ENCODE data around the gene DNASE1L1.

DNA sequence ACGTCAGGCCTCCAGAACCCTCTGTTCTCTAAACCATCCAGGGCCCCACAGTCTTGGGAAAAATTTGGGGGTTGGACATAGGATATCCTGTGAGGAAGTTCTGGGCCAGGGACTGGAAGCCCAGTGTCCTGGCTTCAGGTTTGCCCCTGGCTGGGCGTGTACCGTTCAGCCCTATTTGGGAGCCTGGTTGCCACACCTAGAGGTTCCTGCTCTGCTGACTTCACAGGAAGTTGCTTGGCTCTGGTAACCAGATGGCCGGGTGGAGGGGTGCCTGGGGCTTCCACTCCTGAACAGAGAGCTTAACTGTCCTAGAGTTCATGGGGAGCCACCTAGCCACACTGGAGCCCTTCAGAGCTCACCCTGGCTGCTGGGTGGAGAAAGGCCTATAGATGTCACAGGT lies 3.4 kb upstream of the DNASE1L1 start:
- TF ChIP-seq, protein P1, sequence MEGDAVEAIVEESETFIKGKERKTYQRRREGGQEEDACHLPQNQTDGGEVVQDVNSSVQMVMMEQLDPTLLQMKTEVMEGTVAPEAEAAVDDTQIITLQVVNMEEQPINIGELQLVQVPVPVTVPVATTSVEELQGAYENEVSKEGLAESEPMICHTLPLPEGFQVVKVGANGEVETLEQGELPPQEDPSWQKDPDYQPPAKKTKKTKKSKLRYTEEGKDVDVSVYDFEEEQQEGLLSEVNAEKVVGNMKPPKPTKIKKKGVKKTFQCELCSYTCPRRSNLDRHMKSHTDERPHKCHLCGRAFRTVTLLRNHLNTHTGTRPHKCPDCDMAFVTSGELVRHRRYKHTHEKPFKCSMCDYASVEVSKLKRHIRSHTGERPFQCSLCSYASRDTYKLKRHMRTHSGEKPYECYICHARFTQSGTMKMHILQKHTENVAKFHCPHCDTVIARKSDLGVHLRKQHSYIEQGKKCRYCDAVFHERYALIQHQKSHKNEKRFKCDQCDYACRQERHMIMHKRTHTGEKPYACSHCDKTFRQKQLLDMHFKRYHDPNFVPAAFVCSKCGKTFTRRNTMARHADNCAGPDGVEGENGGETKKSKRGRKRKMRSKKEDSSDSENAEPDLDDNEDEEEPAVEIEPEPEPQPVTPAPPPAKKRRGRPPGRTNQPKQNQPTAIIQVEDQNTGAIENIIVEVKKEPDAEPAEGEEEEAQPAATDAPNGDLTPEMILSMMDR (IDR thresholded peaks at IDR 0.05): no peak
- no peak for TF ChIP-seq EZH2 (IDR thresholded peaks at IDR 0.05; ENCODE audit: borderline replicate concordance, insufficient read depth, low read depth, low read length, poor library complexity, severe bottlenecking)

Measured in B cell (primary cell).